Small intestine (tissue), 7 donors: ENCODE data around the gene MAP3K20. TPM values are rescaled to one million over a fixed set of nuclear protein-coding genes. Genes with fewer than 3 reads are reported as not detected.

Experiments
- DNase-seq, 2 donors: peaks; one replicate each; pipeline versions ENCODE4 v3.0.0 to v3.0.0-alpha.2; 2013
- FAIRE-seq: peaks from 2 replicates; lab custom pipeline; 2012; peaks lifted over from hg19 to GRCh38; lab: Jason Lieb, UNC
- H3K27ac ChIP-seq, 3 donors: one replicate each; pipeline ENCODE4 v1.5.1; 2013; ENCODE audit warnings: low read length in 2 of 3, mild to moderate bottlenecking in 2 of 3, control low read depth in 1 of 3, inconsistent platforms in 1 of 3, low read depth in 1 of 3, moderate library complexity in 1 of 3
- H3K27me3 ChIP-seq, 3 donors: one replicate each; pipeline ENCODE4 v1.6.1; 2013; ENCODE audit warnings: low read length in 3 of 3, inconsistent platforms in 1 of 3; ENCODE audit not compliant: control insufficient read depth in 3 of 3, insufficient read depth in 3 of 3
- H3K36me3 ChIP-seq, 3 donors: one replicate each; pipeline ENCODE4 v1.6.1; 2013; ENCODE audit warnings: low read length in 3 of 3, inconsistent platforms in 1 of 3, low read depth in 1 of 3, mild to moderate bottlenecking in 1 of 3, moderate library complexity in 1 of 3; ENCODE audit not compliant: control insufficient read depth in 3 of 3, insufficient read depth in 2 of 3
- H3K4me1 ChIP-seq, 3 donors: one replicate each; pipeline ENCODE4 v1.6.1; 2013; ENCODE audit warnings: low read length in 2 of 3, inconsistent platforms in 1 of 3, low read depth in 1 of 3, mild to moderate bottlenecking in 1 of 3, moderate library complexity in 1 of 3; ENCODE audit not compliant: control insufficient read depth in 3 of 3, insufficient read depth in 2 of 3
- H3K4me3 ChIP-seq, 3 donors: one replicate each; pipeline ENCODE4 v1.5.1; 2013; ENCODE audit warnings: low read length in 3 of 3, control low read depth in 1 of 3, inconsistent platforms in 1 of 3, low read depth in 1 of 3, mild to moderate bottlenecking in 1 of 3, moderate library complexity in 1 of 3
- H3K9me3 ChIP-seq, 2 donors: one replicate each; pipeline ENCODE4 v1.6.1; 2013; ENCODE audit warnings: low read depth in 1 of 2, low read length in 1 of 2; ENCODE audit not compliant: control insufficient read depth in 2 of 2, insufficient read depth in 1 of 2
- WGBS, 3 donors: extraction: QIAGEN DNeasy Blood & Tissue Kit; methylation state at CpG; one replicate each; pipeline ENCODE4 v1.1.7; 2013; 5-methylcytosine and 5-hydroxymethylcytosine counted together
- polyA plus RNA-seq, 4 donors: library from polyadenylated mRNA; stranded (reverse) in 3 of 4; unstranded in 1 of 4; fragments of 200-250 nt in 3 of 4; fragments of 120-200 nt in 1 of 4; gene quantifications; one replicate each; pipeline versions ENCODE4 v1.2.1 to v1.2.3, GENCODE V29; 2013
- donor health status: healthy with polysubstance abuse.
- donor health status: control.
- donor health status: control.
- donor health status: Bipolar disorder and iron deficiency.
- donor health status: healthy.

MAP3K20 gene
- polyA plus RNA-seq, 4 donors = 2.0 to 24.5 (median 13.5) TPM

GRCh38 chr2:173130496-173131465 is 55.1 kb downstream of the MAP3K20 start:
- 59 to 69% (median 61%) methylated on average over 6 of the region's 6 CpGs for WGBS, 3 donors
- Histone ChIP-seq H3K27ac (no peak overlapping the region), H3K4me3 (no peak overlapping the region), H3K27me3 (no peaks in the 10 kb centered on the region), H3K4me1 (no peaks in the 10 kb centered on the region), H3K9me3 (no peaks in the 10 kb centered on the region), H3K36me3 (peaks cover 0 to 4% (median 0%) of the 10 kb centered on the region in 3 donors)
- FAIRE-seq (no peak), DNase-seq (no peak)

DNA sequence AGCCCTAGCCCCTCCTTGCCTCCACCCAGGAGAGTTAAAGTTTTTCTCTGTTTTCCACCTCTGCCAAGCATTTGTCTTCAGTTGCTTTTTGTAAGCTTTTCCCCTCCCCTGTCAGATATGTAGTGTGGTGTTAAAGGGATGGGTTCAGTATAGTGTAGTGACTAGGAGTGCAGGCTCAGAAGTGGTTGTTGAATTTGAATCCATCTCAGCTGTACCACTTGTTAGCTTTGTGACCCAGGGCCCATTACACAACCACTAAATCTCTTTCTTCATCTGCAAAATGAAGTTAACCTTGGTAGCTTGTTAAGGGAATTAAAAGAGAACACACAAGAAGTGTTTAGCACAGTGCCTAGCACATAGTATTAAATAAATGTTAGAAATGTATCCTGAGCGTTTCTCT is 56.9 kb downstream of the MAP3K20 start:
- WGBS, 3 donors = 89 to 95% (median 91%) methylated on average over 1 of the region's 1 CpG
- DNase-seq (no peak), FAIRE-seq (no peak)

DNA sequence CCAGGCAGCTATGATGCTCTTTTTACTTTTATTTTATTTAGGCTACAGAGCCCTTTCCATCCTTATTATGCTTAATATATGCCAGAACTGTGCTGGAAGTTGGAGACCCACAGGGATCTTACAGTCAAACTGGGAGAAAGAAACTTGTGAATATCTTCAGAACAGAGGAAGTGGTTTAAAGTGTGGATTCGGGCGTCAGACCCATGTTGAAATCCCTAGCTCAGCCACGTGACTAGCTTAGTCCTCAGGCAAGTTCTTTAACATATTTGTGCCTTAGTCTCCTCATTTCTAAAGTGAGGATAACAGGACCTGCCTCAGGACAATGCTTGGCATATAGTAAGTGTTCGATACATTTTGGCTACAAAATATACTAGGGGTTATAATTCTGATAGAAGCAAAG is 59.1 kb downstream of the MAP3K20 start:
- Histone ChIP-seq H3K36me3 (no peaks in the 10 kb centered on the region), H3K27me3 (no peaks in the 10 kb centered on the region), H3K4me1 (no peaks in the 10 kb centered on the region), H3K27ac (no peak overlapping the region), H3K9me3 (no peaks in the 10 kb centered on the region), H3K4me3 (no peak overlapping the region)
- 77 to 81% (median 78%) methylated on average over 4 of the region's 4 CpGs for WGBS, 3 donors
- FAIRE-seq (no peak), DNase-seq (no peak)

More for the DNA sequence above, 56.9 kb downstream of the MAP3K20 start:
- Histone ChIP-seq H3K27ac (no peak overlapping the region), H3K4me1 (no peaks in the 10 kb centered on the region), H3K27me3 (no peaks in the 10 kb centered on the region), H3K36me3 (peaks cover 0 to 4% (median 0%) of the 10 kb centered on the region in 3 donors), H3K4me3 (no peak overlapping the region), H3K9me3 (no peaks in the 10 kb centered on the region)

DNA sequence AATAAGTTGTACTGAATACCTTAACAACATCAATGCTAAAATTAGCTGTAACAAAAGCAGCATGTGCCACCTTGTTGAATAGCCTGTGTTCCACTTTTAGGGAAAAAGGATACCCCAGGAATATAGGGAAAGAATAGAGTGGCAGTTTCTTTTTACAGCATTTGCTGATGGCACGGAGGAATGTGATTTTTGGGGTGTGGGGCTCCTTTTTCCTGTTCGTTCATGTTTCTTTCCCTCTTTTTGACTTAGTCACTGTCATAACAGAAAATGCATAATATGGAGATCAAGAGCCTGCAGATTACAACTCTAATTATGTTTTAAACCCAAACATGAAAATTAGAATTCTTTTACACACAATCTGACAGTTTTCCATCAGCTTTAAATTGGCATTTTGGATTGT is 60.4 kb downstream of the MAP3K20 start:
- FAIRE-seq = no peak
- no peaks in the 10 kb centered on the region for H3K9me3 ChIP-seq
- no peak for DNase-seq
- no peak overlapping the region for H3K27ac ChIP-seq
- no peak overlapping the region for H3K4me3 ChIP-seq
- H3K36me3 ChIP-seq = peaks cover 0 to 4% (median 0%) of the 10 kb centered on the region in 3 donors
- H3K4me1 ChIP-seq = no peaks in the 10 kb centered on the region
- no peaks in the 10 kb centered on the region for H3K27me3 ChIP-seq
- 71 to 81% (median 74%) methylated on average over 2 of the region's 2 CpGs for WGBS, 3 donors

- H3K9me3 ChIP-seq = no peaks in the 10 kb centered on the region
- DNase-seq (no peak), FAIRE-seq (no peak)
- no peaks in the 10 kb centered on the region for H3K4me1 ChIP-seq
- no peak overlapping the region for H3K27ac ChIP-seq
- H3K4me3 ChIP-seq = no peak overlapping the region
- H3K27me3 ChIP-seq = no peaks in the 10 kb centered on the region
- 73 to 88% (median 79%) methylated on average over 2 of the region's 2 CpGs for WGBS, 3 donors
- H3K36me3 ChIP-seq = peaks cover 0 to 4% (median 0%) of the 10 kb centered on the region in 3 donors
Observed at GRCh38 chr2:173136599-173136998, 61.0 kb downstream of the MAP3K20 start.

DNA sequence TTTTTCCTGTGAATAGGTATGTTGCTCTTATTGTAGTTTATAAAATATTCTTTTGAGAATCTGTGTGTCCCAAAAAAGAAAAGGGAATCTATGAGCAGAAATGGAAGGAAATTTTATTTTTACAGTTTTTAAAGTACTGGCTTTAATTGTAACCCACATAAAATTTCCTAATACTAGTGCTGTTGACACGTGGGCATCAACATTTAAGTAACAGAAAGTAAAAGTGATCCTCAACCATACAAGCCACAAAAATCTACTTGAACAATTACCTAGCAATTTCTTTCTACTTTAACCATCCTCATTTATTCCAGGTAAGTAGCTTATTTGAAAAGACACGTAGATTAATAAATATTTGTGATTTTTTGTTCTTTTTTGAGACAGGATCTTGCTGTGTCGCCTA is 62.0 kb downstream of the MAP3K20 start:
- WGBS, 3 donors = 66 to 76% (median 74%) methylated on average over 3 of the region's 3 CpGs
- Histone ChIP-seq H3K27me3 (no peaks in the 10 kb centered on the region), H3K4me3 (no peak overlapping the region), H3K36me3 (peaks cover 0 to 4% (median 0%) of the 10 kb centered on the region in 3 donors), H3K27ac (no peak overlapping the region), H3K9me3 (peaks cover 0 to under 1% of the 10 kb centered on the region in 2 donors), H3K4me1 (no peaks in the 10 kb centered on the region)
- no peak for DNase-seq
- no peak for FAIRE-seq

DNA sequence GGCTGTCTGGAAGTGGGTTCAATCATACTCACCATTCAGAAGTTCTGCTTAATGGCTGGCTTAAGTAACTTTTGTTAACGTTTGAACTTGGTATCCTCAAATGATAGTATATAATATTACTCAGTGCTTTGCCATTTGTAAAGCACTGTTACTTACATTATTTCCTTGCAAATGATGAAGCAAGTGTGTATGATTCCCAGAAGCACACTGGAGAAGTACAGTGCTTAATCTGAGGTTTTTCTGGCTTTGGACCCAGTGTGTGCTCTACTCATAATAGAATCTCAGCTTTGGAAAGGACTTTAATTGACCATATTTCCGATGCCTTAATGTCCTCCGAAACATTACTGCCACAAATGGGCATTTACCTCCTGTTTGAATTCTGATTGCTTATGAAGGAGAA is 63.3 kb downstream of the MAP3K20 start:
- Histone ChIP-seq H3K36me3 (peaks cover 0 to 6% (median 0%) of the 10 kb centered on the region in 3 donors), H3K4me3 (no peak overlapping the region), H3K27me3 (no peaks in the 10 kb centered on the region), H3K9me3 (peaks cover 0 to 3% of the 10 kb centered on the region in 2 donors), H3K27ac (no peak overlapping the region), H3K4me1 (no peaks in the 10 kb centered on the region)
- 84 to 91% (median 85%) methylated on average over 3 of the region's 3 CpGs for WGBS, 3 donors
- DNase-seq (no peak), FAIRE-seq (no peak)

DNA sequence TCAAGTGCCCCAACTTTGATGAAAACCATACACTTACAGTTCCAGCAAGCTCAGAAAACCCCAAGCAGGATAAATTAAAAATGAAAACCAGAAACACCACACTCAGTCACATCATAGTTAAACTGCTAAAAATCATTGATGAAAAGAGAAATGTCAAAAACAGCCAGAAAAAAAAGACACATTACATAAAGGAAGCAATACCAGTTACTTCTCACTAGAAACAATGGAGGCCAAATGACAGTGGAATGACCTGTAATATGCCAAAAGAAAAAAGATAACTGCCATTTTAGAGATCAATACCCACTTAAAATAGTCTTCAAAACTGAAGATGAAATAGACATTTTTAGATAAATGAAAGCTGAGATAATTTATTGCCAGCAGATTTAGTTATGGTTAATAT is 66.0 kb downstream of the MAP3K20 start:
- H3K27me3 ChIP-seq = no peaks in the 10 kb centered on the region
- H3K36me3 ChIP-seq = peaks cover 0 to 6% (median 0%) of the 10 kb centered on the region in 3 donors
- H3K9me3 ChIP-seq = peaks cover 0 to 3% of the 10 kb centered on the region in 2 donors
- H3K4me1 ChIP-seq = no peaks in the 10 kb centered on the region
- no peak for DNase-seq
- FAIRE-seq = no peak
- no peak overlapping the region for H3K4me3 ChIP-seq
- H3K27ac ChIP-seq = no peak overlapping the region
